COR-L47 (cell line): ENCODE results near the gene TNFRSF8.

Experiments
- DNase-seq: peaks from one replicate; lab custom pipeline; 2025; lab: John Stamatoyannopoulos, UW

The TNFRSF8 gene

DNA sequence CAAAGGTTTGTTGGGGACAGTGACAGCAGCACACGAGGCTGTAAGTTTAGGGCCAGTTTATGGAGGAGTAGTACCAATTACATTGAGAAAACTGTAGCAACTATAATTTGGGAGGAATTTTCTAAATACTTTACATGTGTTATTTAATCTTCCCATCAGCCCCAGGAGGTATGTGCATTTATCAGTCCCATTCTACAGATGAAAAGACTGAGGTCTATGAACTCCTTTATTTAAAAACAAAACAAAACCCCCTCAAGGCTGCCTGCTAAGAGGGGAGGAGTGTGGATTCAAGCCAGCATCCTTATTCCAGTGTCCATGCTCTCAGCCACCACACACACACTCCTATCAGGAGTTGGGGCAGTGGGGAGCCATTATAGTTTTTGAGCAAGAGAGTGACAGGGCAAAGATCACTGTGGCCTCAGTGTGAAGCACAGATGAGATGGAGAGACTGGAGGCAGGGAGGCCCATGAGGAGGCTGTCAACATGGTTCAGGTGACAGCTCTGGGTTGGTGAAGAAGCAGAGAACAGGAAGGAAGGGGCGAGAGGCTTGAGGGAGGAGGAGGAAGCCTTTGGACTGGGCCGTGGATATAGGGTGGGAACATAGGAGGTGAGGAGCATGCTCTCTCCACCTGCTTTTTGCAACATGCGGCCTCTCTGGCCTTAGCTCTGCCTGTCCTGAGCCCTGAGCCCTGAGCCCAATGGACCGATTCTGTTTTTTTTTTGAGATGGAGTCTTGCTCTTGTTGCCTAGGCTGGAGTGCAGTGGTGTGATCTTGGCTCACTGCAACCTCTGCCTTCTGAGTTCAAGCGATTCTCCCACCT lies 113.4 kb downstream of the TNFRSF8 start:
- DNase-seq = no peak

DNA sequence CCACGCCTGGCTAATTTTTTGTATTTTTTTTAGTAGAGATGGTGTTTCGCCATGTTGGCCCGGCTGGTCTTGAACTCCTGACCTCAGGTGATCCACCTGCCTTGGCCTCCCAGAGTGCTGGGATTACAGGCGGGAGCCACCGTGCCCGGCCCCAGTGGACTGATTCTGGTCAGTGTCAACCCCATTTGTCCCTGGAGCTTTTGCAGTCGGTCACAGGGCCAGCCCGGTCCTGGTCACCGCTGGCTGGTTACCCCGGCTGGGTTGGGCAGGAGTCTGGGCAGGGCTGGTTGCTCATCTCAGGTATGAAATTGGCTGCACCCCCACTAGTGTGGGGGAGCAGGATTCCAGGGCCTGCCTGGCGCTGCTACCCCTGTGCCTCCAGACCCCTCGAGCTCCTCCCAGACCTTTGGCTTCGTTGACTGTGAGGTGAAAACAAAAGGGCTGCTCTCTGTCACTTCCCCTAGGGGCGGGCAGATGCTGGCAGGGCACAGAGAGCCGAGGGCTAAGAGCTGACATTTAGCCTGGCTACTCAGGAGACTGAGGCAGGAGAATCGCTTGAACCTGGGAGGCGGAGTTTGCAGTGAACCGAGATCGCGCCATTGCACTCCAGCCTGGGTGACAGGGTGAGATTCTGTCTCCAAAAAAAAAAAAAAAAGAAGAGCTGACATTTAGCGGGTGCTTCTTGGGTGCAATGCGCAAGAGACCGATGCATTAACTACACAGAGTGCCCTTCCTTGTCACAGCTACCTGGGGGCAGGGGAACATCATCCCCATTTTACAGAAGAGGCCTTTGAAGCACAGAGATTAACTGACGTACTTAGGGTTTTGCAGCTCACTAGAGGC lies 114.3 kb downstream of the TNFRSF8 start:
- DNase-seq = no peak

DNA sequence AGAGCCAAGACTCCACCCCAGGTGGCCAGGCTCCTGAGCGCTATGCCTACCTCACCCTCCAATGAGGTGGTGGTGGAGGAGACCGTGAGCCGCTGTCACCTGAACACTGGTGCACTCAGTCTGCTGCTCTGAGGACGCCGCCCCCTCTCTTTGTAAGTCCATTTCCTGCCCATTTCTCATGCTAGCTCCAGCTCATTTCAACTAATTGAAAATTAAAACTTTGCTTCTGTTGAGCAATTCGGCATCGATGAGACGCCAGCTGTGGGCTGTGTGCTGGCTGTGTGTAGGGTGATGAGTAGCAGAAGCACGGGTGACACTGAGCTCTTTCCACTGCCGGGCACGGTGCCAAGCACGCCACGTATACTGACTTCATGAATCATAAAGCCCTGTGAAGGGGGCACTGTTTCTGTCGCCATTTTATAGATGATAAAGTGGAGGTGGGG lies 114.9 kb downstream of the TNFRSF8 start:
- DNase-seq = peak; percentile 74

DNA sequence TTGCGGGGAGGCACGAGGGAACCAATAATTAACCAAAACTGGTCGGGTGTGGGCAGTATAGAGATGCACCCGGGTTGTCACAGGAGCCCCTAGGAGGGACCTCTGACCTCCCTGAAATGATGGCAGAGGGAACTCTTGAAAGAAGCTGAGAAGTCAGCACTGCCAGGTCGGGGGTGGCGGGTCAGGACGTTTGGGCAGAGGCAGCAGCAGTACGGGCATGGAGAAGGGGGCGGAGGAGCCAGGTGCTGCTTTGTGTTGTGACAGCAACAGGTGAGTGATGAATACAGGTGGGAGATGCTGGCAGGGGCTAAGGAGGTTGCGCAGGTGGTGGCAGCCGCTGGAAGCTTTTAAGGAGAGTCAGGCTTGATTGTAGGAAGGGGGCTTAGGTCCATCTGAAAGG lies 115.4 kb downstream of the TNFRSF8 start:
- DNase-seq = peak; percentile 67

DNA sequence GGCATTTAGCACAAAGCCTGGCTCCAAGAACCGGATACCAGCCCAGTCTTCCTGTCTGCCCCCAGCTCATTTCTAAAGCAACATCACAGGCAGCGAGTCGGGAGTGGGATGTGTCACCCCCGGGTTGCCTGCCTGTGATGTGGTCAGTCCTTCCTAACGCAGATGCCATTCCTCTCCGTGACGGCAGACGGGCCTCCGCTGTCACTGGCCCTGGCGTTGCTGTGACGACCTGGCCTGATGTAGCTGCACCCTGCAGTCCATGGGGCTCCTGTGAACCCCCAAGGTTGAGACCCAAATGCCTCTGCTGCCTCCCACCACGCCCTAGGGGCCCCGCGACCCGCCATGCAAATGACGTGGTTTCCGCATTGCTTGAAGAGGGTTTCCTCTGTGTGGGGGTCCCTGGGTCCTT lies 116.0 kb downstream of the TNFRSF8 start:
- DNase-seq = no peak

DNA sequence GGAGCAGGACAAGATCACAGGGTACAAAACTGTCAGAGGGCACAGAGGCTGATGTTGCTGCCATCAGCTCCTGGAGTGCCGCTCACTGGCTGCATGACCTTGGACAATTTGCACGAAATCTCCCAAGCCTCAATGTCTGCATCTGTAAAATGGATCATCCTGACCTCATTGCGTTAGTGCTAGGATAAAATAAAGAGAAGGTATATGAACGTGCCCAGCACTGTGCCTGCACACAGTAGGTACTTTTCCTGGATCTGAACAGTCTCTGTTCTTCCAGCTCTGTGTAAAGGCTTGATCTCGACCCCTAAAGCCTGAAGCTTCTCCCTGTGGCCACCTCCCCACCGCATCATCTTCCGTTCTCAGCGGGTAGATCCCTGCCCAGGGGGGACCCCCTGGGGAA lies 116.6 kb downstream of the TNFRSF8 start:
- no peak for DNase-seq

DNA sequence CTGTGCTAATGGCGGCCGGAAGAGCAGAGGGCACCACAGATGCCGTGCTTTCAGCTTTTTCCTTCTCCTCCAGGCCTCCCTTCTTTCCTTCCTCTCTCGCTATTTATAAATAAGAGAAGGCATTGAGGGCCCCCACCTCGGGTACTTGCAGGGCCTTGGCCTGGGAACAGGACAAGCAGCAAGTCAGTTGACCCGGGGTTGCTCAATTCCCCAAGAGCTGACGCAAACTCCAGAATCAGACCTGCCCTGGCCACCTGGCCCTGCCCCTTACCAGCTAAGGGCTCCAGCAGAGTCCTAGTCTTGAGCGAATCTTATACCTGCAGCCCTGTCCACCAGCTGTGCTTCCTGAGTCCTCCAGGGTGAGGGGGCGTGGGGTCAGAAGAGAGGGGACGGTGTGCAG lies 117.2 kb downstream of the TNFRSF8 start:
- no peak for DNase-seq

DNA sequence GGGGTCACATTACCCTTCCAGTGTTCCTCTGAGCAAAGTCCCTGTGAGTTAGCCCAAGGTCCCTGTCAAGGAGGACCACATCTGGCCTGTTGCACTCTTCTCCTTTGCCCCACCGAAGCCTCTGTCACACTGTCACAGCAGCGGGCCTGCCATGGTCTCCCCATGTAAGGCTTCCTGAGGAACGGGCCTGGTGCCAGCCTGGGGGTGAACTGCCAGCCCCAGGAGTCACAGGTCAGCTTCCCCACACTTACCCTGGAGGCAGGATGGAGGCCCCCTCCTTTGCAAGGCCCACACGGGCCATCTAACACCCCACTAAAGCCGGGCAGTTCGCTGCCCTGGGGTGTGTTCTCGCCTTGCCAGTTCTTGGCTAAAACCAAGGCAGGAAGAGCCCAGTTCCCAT lies 117.8 kb downstream of the TNFRSF8 start:
- no peak for DNase-seq

DNA sequence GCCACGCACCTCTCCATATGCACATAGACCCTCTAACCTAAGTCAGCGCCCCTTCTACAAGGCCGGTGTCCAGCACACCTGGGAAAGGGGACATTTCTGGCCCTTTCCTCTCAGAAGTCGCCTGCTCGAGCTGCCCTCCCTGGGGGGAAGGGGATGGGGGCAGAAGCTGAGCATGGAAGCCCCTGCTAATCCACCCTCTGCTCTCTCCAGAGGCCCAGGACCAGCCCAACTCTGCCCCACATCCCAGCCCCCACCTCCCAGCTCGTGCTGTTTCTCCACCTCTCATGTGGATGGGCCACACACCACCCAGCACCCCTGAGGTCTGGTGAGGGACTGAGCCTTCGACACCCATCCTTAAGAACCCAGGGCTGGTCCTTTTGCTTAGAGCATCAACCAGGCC lies 118.5 kb downstream of the TNFRSF8 start:
- no peak for DNase-seq

DNA sequence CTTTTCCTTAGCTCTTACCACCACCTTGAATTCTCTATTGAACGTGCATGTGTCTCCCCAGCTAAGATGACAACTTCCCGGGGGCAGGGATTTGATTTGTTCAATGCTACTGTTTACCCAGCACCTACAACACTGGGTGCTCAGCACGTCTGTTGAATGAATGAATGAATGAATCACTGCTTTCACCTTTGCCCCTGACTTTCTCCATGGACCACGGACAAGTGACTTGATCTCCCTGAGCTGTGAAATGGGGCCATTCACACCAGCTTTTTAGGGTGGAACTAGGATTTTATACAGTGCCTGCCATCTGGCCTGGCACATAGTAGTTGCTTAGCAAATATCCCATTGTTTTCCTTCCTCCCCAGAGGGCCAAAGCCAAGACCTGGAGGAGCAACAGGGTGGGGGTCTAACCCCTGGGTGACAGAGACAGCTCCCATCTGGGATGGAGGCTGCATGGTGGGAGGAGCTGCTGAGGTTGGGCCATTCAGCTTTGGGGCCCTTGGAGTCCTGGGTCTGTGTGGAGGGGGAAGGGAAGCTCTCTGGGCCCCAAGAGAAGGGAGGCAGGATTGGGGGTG lies 119.4 kb downstream of the TNFRSF8 start:
- DNase-seq = no peak

DNA sequence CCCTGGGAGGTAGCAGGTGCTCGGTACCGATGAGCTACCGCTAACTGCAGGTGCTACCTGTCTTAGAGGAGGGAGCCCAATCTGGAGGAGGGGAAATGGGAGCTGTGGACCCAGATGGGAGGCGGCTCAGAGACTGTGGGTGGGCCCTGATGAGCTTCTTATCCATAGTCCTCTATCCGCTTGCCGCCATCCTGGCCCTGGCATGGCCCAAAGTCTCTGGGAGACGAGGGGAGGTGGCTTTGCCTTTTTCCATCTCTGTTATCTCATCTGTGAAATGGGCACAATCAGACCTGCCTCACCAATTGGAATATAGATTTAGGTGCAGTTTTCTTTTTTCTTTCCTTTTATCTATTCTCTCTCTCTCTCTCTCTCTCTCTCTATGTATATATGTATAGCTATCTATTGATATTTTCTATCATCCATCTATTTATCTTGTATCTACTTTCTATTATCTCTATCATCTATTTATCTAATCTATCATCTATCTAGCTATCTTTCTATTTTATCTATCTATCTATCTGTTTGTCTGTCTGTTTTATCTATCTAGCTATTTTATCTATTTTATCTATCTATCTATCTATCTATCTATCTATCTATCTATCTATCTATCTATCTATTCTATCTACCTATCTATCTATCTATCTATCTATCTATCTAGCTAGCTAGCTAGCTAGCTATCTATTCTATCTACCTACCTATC lies 120.1 kb downstream of the TNFRSF8 start:
- no peak for DNase-seq

DNA sequence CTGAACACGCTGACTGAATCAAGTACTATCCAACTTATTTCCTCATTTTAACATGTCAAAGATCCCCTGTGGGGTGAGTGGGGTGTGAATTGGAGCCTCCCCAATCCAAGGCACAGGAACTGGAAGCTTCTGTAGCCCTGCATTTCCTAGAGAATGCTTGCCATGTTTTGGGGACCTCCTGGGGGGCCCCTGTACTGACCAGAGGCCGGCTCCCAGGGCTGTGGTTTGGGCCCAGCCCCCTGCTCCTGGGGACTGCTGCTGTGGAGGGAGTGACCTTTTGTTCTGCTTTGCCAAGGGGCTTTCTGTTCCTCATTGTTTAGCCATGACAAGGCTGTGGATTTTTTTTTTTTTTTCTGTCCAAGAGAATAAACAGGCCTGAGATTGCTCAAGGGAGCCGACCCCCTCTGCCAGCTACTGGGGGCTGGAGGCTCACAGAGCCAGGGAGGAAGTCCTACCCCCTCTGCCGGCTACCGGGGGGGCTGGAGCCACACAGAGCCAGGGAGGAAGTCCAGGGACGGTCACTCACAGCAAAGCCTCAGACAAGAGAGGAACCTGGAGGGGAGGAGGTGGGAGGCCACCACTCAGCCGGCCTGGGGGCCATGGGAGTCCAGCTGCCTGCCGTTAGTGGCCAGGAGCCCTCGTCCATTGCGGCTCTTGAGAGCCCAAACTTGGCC lies 121.0 kb downstream of the TNFRSF8 start:
- DNase-seq = no peak

DNA sequence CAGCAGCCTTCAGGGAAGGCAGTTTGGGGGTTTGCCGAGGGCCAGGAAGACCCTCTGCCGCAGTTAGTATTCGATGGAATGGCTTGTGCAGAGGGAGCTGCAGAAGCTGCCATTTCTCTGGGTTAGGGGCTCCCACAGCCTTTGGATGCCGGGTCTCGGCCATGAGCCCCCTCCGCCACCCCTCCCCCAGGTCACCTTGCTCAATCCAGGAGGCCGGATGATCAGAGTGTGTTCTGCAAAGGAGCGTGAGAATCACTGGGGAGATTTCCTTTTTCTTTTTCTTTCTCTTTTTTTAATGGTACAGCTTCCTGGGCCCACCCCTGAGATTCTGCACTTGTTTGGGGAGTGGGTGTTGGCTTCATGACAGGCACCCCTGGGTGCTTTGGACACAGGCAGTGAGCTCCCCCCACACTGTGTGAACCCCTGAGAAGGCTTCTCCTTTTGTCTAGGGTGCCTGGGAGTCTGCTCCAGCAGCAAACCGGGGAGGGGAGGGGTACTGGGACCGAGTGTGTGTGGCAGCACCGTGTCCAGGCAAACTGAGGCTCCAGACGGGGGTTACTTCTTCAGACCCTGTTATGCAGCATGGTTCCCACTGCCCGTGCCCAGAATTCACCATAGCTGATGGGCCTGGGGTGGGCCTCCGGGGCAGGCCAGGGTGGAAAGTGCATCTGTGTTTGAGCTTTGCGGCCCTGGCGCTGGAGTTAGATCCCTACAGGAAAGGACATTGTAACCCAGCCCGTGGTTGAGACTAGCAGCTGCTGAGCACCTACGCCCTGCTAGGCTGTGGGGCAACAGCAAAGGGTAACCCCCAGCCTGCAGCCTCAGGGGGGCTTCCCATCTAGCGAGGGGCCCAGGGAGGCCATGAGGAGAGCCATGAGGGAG lies 122.2 kb downstream of the TNFRSF8 start:
- no peak for DNase-seq

DNA sequence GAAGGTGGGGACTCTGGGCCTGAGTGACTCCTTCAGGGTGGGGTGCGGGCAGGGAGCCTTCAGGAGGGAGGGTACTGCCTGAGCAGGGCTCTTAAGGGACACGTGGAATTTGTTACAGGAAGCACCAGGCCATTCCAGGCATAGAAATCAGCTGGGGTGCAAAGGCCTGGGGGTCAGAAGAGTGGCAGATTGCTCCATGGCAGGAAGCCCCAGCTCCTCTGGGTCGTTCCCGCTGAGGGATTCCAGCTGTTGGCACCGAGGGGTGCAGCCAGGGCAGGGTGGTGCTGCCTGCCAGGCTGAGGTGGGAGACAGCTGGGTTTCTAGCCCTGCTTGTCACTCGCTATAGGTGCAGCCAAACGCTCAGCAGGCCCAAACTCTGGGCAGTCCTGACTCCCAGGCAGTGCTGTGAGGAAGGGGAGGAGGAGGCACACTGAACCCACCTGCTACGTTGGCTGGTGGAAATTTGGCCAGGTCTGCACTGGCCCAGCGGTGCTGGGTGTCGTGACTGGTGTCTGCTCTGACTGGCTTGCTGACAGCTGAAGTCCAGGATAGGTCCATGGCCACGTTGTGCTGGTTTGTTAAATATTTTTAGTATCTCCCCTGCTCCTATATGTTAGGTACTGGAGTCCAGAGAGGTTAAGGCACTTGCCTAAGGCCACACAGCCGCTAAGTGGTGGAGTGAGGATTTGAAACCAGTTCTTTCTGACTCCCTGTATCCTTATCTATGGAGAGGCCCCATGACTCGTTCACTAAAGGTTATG lies 123.0 kb downstream of the TNFRSF8 start:
- no peak for DNase-seq

DNA sequence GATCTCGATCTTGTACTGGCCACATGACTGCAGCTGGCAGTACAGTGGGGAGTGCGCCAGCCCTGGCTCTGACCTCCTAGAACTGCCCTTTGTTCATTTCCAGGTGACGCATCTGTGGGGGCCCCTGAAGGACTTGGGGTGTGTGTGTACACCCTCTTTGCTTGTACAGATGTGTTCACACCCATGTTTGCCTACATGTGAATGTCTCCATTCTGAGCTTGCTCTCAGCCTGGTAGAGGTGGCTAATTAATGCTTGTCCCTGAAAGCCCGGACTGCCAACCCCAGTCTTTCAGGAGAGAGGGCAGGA lies 123.5 kb downstream of the TNFRSF8 start:
- no peak for DNase-seq

DNA sequence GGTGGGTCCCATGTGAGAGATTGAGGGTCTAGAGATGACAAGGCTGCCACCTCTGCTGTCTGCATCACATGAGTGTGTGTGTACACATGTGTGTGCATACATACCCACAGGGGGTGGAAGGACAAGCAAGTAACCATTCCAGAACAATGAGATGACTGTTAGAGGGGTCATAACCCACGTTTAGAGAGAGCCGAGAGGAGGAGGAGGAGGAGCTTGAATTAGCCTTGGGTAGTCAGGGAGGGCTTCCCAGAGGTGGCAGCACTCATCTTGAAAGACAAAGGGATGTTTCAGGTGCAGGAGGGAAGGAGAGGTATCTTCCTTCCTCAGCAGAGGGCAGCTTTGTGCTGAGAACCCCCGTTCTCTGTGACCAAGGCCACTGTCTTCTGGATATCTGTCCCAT lies 125.0 kb downstream of the TNFRSF8 start:
- no peak for DNase-seq

DNA sequence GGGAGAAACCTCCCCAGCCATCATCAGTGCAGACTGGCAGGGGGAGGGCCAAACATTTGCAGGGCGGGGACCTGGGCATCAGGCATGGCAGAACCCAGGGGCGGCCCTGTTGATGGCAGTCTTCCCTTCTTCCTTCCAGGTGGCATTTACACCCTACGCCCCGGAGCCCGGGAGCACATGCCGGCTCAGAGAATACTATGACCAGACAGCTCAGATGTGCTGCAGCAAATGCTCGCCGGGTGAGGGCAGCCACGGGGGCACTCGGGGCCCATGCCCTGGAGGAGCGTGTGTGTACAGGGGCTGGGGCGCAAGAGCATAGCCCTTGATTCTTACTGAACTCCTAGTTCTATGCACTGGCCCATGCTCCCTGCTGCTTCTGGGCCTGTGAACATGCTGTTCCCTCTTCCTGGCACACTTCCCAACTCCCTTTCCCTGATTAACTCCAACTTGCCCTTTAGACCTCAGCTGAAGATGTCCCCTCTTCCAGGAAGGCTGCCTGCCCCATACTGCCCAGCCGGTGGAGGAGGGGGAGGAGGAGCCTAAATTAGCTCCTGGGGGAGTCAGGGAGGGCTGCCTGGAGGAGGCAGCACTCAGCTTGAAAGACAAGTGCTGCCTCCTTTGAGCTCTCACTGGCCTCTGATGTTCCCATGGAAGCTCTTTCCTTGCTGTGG lies 125.7 kb downstream of the TNFRSF8 start:
- no peak for DNase-seq

DNA sequence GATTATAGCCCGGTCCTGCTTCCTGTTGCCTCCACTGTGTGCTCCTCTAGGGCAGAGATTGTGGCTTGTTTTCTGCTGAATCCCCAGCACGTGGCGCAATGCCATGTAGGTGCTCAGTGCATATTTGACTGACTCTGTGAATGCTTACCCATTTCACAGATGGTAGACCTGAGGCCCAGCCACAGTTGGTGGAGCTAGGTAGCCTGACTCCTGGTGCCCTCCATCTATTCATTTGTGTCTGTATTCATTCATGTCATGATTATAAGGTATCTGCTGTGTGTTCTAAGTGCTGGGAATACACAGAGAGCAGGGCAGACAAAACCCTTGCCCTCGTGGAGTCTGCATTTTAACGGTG lies 126.2 kb downstream of the TNFRSF8 start:
- DNase-seq = no peak

DNA sequence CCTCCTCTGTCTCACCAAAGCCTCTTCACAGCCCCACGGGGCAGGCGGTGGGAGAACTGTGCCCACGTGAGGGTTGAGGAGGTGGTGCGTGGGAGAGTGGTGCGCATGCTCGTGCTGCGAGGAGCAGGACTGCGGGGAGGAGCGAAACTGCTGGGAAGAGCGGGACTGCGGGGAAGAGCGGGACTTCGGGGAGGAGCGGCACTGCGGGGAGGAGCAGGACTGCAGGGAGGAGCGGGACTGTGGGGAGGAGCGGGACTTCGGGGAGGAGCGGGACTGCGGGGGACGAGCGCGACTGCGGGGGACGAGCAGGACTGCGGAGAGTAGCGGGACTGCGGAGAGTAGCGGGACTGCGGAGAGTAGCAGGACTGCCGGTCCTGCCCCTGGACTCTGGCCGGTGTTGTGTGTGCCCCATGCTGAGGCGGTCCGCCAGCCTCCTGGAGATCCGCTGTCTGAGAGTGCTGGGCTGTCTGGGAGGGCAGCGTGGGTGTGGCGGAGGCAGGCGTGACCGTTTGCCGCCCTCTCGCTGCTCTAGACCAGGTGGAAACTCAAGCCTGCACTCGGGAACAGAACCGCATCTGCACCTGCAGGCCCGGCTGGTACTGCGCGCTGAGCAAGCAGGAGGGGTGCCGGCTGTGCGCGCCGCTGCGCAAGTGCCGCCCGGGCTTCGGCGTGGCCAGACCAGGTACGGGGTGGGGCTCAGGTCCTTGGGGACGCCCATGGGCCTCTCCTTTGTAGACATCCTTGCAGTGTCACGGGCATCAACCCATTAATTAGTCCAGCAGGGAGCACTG lies 128.3 kb downstream of the TNFRSF8 start:
- no peak for DNase-seq
